Measurements from ENCODE around the gene GRIN2A.

Gene GRIN2A

DNA sequence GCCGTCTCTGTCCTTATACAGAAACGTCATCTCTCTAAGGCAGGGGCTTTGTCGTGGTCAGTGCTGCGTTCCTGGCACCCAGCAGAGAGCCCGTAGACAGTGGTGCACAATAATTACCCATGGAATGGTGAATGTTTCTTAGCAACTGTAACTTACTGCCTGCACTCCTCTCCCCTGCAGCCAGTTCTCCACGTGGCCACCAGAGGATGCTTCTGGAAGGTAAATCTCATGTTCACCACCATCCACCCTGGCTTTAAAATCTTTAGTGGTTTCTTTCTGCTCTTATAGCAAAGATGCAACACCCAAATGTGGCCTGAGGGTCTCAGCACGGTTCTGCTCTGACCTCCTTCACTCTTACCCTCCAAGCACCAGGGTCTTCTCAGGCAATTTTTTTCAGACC, 150.8 kb downstream of the GRIN2A start:
- no peak for DNase-seq (ENCODE audit: low read depth)

- DNase-seq (ENCODE audit: low read depth), result no peak
These were observed 153.6 kb downstream of the GRIN2A start for GRCh38 chr16:10028644-10029043.

- DNase-seq (ENCODE audit: low read depth), result no peak
These were observed 154.7 kb downstream of the GRIN2A start for GRCh38 chr16:10027553-10027952.

- no peak for DNase-seq (ENCODE audit: low read depth)
These were observed 155.6 kb downstream of the GRIN2A start for GRCh38 chr16:10026593-10026992.

- DNase-seq (ENCODE audit: low read depth), result no peak
These were observed 160.1 kb downstream of the GRIN2A start for GRCh38 chr16:10022098-10022497.

DNA sequence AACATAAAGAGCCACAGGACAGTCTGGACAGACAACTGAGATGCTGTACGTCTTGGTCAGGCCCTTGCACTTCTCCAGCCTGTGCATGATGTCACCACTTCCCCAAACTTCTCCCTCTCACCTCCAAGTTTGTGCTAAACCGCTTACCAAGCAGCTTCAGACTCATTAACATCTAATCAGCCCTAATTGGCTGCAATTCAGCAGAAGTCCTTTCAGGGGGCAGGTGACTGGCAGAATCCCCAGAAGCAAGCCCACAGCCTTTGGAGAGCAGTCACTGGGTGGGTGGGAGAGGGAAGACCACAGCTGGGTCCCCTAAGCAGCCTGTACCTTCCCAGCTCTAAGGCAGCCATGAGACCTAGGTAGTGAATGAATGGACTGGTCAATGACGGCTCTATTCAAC, 161.4 kb downstream of the GRIN2A start:
- no peak for DNase-seq (ENCODE audit: low read depth)

DNA sequence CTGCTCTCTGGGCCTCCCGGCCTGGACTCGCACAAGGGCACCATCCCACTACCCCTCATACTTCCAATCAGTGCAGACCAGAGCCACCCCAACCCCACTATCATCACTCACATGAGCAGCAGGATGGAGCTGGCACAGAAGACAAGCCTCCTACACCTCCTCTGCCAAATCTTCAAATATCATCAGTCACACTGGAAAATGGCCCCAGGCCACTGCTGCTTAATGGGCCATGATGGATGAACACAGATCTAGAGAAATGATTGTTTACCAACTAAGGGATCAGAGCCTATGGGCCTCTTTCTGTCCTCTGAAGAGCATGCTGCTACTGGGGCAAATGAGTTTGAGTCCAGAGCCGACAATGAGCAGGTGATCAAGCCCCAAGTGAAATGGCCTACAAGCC, 165.5 kb downstream of the GRIN2A start:
- DNase-seq (ENCODE audit: low read depth), result no peak

DNA sequence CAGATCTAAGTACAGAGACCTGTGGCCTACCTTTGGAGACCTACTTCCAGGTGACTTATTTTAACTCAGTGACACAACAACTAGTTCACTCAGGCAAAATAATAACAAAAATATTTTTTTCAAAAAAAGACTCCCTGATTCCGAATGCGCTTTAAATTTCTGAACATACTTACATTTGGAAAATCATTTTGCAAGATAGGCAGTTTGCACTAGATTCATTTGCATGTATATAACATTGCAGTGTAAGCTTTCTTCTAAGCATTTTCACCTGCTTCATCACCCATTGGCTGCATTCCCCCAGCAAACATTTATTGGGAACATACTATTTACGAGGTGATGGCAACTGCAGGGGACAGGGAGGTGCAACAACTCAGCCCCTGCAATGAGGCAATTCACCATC, 166.8 kb downstream of the GRIN2A start:
- no peak for DNase-seq (ENCODE audit: low read depth)

GRCh38 chr16:10013774-10014173, 168.5 kb downstream of the GRIN2A start:
- DNase-seq (ENCODE audit: low read depth), result no peak

- DNase-seq (ENCODE audit: low read depth), result no peak
These were observed 168.9 kb downstream of the GRIN2A start for GRCh38 chr16:10013364-10013763.

- DNase-seq (ENCODE audit: low read depth), result no peak
These were observed 172.5 kb downstream of the GRIN2A start for GRCh38 chr16:10009684-10010083.

DNA sequence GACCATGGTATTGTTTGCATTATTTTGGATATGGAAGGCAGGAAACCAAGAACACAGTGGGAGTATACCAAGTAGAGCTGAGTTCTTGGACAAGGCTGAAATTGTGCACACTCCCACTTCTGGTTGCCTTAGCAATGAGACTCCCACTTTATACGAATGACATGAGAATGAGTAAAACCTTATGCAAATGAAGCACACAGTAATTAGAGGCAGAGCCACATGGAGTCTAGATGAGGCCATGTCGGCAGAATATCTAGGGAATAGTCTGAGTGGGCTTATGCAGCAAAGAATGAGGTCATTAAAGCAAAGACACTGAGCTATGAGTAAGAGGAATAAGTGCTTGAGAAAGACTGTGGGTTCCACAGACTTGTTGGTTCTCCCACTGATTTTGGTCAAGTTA, 178.7 kb downstream of the GRIN2A start:
- DNase-seq (ENCODE audit: low read depth), result no peak

DNA sequence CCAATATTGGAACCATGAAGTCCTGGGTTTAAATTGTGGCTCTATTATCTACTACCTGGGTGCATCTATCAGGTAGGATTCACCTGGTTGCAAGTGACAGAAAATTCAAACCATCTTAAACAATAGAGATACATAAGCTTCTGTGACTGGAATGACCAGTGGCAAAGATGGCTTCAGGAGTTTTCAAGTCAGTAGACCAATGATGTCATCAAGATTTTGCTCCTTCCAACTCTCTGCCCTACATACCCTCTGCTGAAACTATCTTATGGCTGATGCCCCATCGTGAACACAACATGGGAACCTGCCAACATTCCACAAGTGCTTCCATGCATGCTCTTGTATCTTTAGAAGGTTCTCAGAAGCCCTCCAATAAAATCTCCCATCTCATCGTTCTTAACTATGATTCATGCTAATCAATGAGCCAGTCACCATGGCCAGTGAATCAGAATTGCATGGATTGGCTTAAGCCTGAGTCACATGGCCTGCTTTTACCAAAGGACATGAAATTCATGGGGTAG, 180.9 kb downstream of the GRIN2A start:
- no peak for DNase-seq (ENCODE audit: low read depth)

DNA sequence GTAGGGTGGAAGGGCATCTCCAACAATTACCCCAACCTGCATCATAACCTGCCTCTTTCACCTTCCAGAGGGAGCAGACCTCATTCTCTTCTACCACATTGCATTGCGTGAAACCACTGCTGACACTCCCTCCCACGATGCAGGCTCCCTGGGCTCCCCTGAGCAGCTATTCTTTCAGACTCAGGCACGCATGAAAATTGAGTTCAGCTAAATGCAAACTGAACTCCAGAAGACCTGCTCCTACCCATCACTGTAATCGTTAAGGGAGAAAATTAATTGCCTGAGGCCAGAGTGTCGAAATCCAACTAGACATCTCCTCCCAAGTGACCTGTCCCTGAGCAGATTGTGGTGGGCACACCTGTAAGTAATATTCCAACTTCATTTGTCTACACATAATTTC, 186.0 kb downstream of the GRIN2A start:
- DNase-seq (ENCODE audit: low read depth), result no peak

DNA sequence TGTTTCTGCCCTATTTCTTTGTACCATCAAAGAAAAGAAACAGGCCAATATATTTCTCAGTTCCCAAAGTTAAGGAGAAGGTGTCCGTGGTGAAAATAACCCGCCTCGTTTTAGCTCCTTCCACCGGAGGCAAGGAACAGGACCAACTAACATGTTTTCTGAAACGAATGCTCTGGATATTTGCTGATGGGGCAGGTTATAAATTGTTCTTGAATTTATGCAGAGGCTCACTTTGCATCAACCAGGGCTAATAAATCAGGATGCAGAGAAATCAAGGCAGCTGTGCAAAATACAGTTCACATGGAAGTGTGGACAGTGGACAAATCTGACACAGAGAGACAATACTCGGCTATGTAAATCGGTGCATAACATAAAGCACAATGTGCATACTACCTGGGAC, 189.8 kb downstream of the GRIN2A start:
- no peak for DNase-seq (ENCODE audit: low read depth)

- DNase-seq (ENCODE audit: low read depth), result no peak
These were observed 201.2 kb downstream of the GRIN2A start for GRCh38 chr16:9980981-9981380.

DNA sequence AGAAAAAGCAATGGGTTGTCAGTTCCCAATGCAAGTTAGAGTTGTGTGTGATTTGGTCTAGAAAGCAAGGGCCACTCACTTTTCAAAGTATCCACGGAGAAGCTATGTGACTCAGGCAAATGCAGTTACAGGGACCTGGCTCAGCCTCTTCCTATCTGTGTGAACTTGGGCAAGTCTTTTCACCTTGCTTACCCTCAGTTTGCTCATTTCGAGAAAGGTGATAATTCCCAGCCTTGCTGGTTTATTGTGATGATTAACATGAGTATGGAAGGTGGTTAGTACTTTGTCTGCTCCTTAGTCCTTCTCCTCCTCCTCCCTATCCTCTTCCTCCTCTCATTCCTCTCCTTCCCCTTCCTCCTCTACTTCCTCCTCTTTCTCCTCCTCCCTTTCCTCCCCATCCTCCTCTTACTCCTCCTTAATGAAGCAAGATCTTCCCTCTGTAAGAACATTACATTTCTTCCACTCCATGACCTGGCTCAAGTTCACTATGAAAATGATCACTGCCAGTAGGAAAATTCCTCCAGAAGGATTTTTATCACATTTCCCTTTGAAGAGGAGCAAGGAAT, 204.0 kb downstream of the GRIN2A start:
- no peak for DNase-seq (ENCODE audit: low read depth)

- DNase-seq (ENCODE audit: low read depth), result no peak
These were observed 204.8 kb downstream of the GRIN2A start for GRCh38 chr16:9977333-9977897.

DNA sequence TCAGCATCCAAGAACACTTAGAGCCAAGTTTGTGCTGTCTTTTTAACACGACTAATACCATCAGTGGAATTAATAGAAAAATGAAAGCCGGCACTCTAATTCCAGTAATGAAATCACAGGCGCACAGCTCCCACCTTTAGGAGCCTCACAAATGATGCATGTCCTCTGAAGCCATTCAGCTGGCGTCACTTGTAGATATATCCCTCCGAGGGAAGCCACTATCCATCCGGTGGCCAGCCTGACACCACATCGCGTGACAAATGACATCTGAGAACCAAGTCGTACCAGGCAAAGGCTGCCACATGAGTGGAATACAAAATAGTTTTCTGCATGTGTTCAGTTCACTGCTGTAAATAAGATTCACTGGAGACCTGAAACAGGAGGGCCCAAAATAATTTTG, 205.6 kb downstream of the GRIN2A start:
- DNase-seq (ENCODE audit: low read depth), result no peak

DNA sequence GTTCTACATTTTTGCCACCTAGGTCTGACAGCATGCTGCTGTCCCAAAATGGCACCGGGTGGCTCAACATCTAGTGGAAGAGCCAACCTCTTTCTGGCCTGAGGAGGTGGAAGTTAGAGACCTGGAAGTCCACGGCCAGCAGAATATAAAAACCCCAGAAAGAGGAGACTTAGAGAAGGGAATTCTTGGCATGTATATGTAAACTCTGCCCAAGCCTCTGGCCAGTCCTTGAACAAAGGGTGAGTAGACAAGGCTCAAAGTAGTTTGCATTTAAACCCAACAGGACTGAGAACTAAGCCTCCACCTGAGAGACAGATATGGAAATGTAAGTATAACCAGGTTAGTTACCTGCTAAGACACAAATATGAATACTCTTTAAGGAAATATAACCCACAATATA, 210.3 kb downstream of the GRIN2A start:
- DNase-seq (ENCODE audit: low read depth), result no peak

DNA sequence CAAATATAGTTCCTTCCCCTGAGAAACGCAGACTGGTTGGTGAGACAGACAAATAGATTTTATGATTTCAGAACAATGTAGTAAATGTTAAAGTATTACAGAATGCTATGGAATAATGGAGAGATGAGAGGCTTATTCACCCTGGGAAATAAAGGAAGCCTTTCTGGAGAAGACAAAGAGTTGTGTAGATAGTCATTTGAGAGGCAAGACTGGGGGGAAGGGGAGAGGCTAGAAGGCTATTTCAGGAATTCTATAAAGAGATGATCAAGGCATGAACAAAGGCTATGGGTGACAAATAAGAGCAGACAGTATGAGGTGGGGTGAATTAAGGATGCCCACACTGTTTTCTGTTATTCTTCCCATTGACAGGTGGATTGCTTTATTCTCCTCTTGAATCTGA, 211.4 kb downstream of the GRIN2A start:
- DNase-seq (ENCODE audit: low read depth), result no peak

DNA sequence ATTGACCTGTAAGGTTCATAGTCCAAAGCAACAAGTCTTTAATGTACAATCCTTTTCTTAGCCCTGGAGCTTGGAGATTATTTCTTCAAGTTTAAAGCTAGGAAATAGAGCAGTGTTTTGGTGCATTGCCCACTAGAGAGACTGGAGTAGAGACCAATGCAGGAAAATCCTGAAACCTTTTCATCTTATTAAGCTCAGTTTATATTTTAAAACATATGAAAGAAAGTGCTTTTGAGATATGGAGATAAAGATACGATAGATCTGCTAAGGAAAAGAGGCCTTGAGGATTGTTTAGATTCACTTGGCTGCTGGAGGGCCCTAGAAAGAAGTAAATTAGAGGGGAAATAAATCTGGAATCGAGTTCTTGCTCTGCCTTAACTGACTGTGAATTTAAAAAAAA, 212.0 kb downstream of the GRIN2A start:
- no peak for DNase-seq (ENCODE audit: low read depth)

GRCh38 chr16:9969580-9969979, 212.6 kb downstream of the GRIN2A start:
- DNase-seq (ENCODE audit: low read depth), result no peak

DNA sequence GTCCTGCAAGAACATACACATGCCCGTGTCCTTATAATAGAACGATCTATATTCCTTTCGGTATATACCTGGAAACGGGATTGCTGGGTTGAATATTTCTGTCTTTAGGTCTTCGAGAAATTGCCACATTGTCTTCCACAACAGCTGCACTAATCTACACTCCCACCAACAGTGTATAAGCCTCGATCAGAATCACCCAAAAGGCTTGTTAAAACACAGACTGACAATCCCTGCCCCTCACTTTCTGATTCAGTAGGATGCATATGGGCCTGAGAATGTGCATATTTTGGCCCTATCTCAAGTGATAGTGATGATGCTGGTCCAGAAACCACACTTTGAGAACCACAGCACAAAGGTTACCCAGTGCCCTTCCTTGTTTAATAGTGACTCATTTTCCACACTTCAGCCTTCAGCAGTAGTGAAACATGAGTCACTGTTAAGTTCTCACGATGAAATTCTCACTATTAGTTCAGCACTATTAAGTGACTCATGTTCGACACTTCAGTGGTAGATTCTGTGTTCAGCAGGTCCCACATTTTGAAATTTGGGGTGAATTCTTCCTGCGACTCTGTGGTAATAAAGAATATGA, 215.6 kb downstream of the GRIN2A start:
- DNase-seq (ENCODE audit: low read depth), result no peak
